Omental fat pad (tissue), 4 donors: ENCODE data around the gene SPAG6. TPM values are rescaled to one million over a fixed set of nuclear protein-coding genes. Genes with fewer than 3 reads are reported as not detected.
"Not testable (repeated sequence)": the region's sequence is repeated elsewhere in the genome, so short reads cannot be mapped to it uniquely, and the experiment has no call there.

Experiments used
- ATAC-seq: fragments of 150-250 bp; one replicate; pipeline ENCODE4 v1.9.1; 2016; ENCODE audit warnings: mild to moderate bottlenecking, moderate library complexity; ENCODE audit not compliant: low FRiP score
- DNase-seq: peaks from one replicate; pipeline ENCODE4 v3.0.0-alpha.2; 2019; ENCODE audit warnings: low spot score
- total RNA-seq, 4 donors: library from RNA; depleted of rRNA; stranded (reverse); fragments of >200 nt; gene quantifications; one replicate each; pipeline ENCODE4 v1.1.0, GENCODE V29; 2016
- TF ChIP-seq, protein P1 (sequence below), 3 donors: fragments of 450-650 bp; IDR thresholded peaks; one replicate each; pipeline ENCODE4 v1.5.1; 2016 to 2017; ENCODE audit warnings: antibody characterized with exemption in 3 of 3, mild to moderate bottlenecking in 3 of 3, moderate library complexity in 2 of 3

SPAG6 gene
- total RNA-seq, 4 donors from 2014 or later, result not detected

DNA sequence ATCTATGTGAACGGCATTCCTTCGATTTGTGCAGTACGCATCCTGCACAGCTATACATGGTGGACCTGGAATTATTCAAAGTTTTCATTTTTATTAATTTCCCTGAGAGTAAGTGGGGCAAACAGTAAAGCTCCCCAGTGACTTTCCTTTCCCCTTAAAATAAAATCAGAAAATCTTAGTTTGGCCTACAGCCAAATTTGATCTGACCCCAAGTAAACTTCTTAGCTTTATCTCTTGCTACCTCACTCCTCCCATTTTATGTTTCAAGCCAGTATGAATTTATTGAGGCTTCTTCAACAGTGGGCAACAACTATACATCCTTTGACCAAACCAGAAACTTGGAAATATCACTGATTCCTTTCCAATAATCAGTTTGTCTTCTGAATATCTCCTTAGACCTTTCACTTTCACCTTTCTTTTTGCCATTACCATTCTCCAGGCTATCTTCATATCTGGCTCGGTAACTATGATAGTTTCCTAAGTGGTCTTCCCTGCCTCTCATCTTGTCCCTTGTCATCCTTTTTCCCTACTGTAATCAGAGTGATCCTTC lies 11.1 kb downstream of the SPAG6 start:
- TF ChIP-seq, protein P1, sequence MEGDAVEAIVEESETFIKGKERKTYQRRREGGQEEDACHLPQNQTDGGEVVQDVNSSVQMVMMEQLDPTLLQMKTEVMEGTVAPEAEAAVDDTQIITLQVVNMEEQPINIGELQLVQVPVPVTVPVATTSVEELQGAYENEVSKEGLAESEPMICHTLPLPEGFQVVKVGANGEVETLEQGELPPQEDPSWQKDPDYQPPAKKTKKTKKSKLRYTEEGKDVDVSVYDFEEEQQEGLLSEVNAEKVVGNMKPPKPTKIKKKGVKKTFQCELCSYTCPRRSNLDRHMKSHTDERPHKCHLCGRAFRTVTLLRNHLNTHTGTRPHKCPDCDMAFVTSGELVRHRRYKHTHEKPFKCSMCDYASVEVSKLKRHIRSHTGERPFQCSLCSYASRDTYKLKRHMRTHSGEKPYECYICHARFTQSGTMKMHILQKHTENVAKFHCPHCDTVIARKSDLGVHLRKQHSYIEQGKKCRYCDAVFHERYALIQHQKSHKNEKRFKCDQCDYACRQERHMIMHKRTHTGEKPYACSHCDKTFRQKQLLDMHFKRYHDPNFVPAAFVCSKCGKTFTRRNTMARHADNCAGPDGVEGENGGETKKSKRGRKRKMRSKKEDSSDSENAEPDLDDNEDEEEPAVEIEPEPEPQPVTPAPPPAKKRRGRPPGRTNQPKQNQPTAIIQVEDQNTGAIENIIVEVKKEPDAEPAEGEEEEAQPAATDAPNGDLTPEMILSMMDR (IDR thresholded peaks at IDR 0.05), result no peak
- DNase-seq (no peak), ATAC-seq (no peak)

DNA sequence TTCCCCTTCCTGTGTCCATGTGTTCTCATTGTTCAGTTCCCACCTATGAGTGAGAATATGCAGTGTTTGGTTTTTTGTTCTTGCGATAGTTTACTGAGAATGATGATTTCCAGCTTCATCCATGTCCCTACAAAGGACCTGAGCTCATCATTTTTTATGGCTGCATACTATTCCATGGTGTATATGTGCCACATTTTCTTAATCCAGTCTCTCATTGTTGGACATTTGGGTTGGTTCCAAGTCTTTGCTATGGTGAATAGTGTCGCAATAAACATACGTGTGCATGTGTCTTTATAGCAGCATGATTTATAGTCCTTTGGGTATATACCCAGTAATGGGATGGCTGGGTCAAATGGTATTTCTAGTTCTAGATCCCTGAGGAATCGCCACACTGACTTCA lies 12.5 kb downstream of the SPAG6 start:
- not testable (repeated sequence) for DNase-seq, ATAC-seq

DNA sequence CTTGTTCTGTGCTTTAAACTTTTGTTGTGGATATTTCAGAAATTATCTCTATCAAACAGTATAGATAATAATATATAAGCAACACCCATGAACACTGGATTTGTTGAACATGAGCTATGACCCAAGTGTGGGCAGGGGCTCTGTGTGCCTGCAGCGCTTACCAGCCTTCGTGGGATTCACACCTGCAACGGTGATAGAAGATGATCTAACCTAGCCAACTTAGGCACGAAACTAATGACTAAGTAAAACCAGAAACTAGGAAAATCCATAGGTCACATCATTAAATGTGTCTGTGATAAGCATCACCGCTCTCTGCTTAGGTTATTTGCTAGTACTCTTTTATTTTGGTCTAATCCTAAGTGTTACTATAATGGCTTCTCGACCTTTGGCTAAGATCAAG lies 18.0 kb downstream of the SPAG6 start:
- TF ChIP-seq, protein P1 (IDR thresholded peaks at IDR 0.05), result no peak
- no peak for ATAC-seq

DNA sequence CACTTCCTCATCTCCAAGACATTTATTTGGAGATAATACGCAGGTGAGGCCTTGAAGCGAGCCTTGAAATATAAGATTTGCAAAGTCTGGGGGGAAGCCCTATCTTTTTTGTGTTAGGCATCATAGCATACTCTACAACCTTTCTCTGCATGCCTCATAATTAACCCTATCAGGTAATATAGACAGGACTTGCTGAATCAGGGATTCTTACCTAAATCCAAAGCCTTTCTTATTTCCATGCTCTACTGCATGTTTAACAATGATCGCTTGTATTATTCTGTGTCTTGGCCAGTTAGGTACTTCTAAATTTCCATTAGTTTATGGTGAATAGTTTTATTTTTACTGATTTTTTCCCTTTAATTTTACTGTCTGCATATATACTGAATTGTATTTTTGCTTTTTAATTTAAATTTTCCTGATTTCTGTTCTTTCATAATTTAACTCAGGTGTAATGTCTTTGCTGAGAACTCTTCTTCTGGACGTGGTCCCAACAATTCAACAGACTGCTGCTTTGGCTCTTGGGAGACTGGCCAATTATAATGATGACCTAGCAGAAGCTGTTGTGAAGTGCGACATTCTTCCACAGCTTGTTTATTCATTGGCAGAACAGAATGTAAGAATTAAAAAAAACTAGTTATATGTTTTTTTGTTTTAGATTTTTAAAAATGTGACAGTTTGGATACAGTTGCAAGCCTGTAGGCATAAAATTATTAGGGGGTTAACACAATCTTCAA lies 19.3 kb downstream of the SPAG6 start:
- DNase-seq (no peak), ATAC-seq (no peak)
- TF ChIP-seq, protein P1 (IDR thresholded peaks at IDR 0.05), result no peak

More for the DNA sequence above, 18.0 kb downstream of the SPAG6 start:
- DNase-seq, result no peak

DNA sequence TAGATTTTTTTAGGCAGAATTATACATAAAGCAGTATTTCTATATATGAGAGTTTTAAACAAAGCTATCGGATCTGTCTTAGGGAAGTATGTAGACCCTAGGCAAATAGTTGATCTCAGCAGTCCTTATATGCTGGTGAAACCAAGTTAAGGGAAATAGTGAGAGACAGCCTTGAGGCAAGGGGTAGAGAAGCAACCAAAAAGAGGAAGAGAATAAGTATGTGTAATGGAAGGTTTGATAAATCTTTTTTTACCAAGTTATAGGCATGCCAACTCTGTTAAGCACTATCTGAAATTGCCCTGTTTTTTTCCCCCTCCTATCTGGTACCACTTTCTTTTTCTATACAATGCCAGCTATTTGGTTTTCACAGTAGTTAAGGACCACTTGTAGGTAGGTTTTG lies 19.9 kb downstream of the SPAG6 start:
- DNase-seq (no peak), ATAC-seq (no peak)
- TF ChIP-seq, protein P1 (IDR thresholded peaks at IDR 0.05), result no peak

DNA sequence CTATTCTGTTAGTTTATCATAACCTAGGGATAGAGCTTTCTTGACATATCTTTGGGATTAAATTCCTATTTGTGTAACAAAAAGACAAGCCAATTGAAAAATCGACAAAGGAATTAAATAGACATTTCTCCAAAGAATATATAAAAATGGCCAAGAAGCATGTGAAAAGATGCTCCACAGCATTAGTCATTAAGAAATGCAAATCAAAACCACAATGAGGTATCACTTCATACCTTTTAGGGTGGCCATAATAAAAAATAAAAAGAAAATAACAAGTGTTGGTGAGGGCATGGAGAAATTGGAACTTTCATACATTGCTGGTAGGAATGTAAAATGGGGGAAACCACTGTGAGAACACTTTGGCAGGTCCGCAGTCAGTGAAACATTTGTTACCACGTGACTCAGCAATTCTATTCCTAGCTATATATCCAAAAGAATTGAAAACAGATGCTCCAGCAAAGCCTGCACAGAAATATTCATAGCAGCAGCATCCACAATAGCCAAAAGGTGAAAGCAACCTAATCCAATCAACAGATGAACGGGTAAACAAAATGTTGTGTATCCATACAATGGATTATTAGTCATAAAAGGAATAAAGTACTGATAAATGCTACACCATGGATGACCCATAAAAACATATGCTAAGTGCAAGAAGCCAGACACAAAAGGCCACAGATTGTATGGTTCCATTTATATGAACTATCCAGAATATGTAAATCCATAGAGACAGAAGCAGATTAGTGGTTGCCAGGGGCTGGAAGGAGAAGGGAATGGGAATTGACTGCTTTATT lies 20.5 kb downstream of the SPAG6 start:
- ATAC-seq, result no peak
- DNase-seq, result no peak
- TF ChIP-seq, protein P1 (IDR thresholded peaks at IDR 0.05), result no peak

DNA sequence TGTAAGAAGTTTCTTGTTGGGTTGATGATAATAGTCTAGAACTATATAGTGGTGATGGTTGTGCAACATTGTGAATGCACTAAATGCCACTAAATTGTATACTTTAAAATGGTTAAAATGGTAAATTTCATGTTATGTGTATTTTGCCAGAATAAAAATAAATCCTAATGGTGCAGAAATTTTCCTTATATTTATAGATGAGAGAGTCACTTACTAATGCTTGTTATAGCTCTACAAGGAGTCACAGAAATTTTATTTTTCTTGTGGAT lies 21.1 kb downstream of the SPAG6 start:
- no peak for DNase-seq
- TF ChIP-seq, protein P1 (IDR thresholded peaks at IDR 0.05), result no peak
- ATAC-seq, result no peak
